GM12878 (cell line): ENCODE measurements around the gene CACNA1D.

ENCODE experiments used
- BCL11A ChIP-seq: IDR thresholded peaks from 2 replicates; pipeline ENCODE4 v1.6.1; 2011; ENCODE audit warnings: low read depth, low read length
- CTCF ChIP-seq, 3 experiments: IDR thresholded peaks in 2 of 3; conservative IDR thresholded peaks in 1 of 3; 2 replicates each; pipeline ENCODE4 v1.5.1; 2011; ENCODE audit warnings: low read depth in 3 of 3, low read length in 3 of 3, mild to moderate bottlenecking in 3 of 3, control low read depth in 2 of 3, moderate library complexity in 2 of 3, inconsistent platforms in 1 of 3, mixed read lengths in 1 of 3; ENCODE audit not compliant: control insufficient read depth in 2 of 3, insufficient read depth in 1 of 3; ENCODE audit errors: extremely low read depth in 1 of 3
- EP300 ChIP-seq, 2 experiments: fragments of 150-350 bp in 1 of 2; IDR thresholded peaks; 2 replicates each; pipeline ENCODE4 v1.6.1; 2011 to 2012; ENCODE audit warnings: low read depth in 2 of 2, low read length in 2 of 2, borderline replicate concordance in 1 of 2, improper control_type of control experiment in 1 of 2, inconsistent platforms in 1 of 2; ENCODE audit not compliant: control insufficient read depth in 1 of 2
- POLR2A ChIP-seq: IDR thresholded peaks from 2 replicates; pipeline ENCODE4 v1.6.1; 2011; ENCODE audit warnings: low read depth, mild to moderate bottlenecking, low read length
- RAD21 ChIP-seq: IDR thresholded peaks from 2 replicates; pipeline ENCODE4 v1.6.1; 2011; ENCODE audit warnings: mild to moderate bottlenecking, low read depth, low read length, moderate library complexity; ENCODE audit not compliant: insufficient read depth

- TF ChIP-seq RAD21 (no peak), POLR2A (no peak), BCL11A (no peak), EP300 (IDR thresholded peaks at IDR 0.05; ENCODE audit: borderline replicate concordance in 1 of 2, control insufficient read depth in 1 of 2, low read depth in 2 of 2, low read length in 2 of 2) (no peak), CTCF (IDR thresholded peaks at IDR 0.05 in 2 of 3, conservative IDR thresholded peaks at IDR 0.05 in 1 of 3; ENCODE audit: control insufficient read depth in 2 of 3, extremely low read depth in 1 of 3, insufficient read depth in 1 of 3, low read depth in 3 of 3, low read length in 3 of 3) (no peak)
These were observed 312.9 kb downstream of the CACNA1D start for GRCh38 chr3:53807117-53807810.
